ENCODE results near the gene NEXMIF. TPM values are rescaled to one million over a fixed set of nuclear protein-coding genes. Genes with fewer than 3 reads are reported as not detected.
A peak's percentile ranks its signal among the peaks of the same experiment; 100 is the strongest.

NEXMIF gene
- total RNA-seq, 2 experiments from 2014 or later: 0.74 to 1.3 TPM

GRCh38 chrX:74923942-74924448 is 1.3 kb downstream of the NEXMIF start:
- H3K27ac ChIP-seq (ENCODE audit: low read depth in 1 of 2, low read length in 2 of 2): no peak overlapping the region
- ChIA-PET POLR2A (interaction anchor here (1.1 kb wide), 1 partner anchor 309 kb away, joined by 4 read pairs; no protein-coding TSS in a partner anchor), CTCF (no interaction called here)
- peaks cover 0 to 10% of the 10 kb centered on the region in 2 experiments for H3K27me3 ChIP-seq (ENCODE audit: control insufficient read depth in 1 of 2, insufficient read depth in 2 of 2, low read length in 2 of 2)
- H3K4me3 ChIP-seq (ENCODE audit: low read length): peak overlapping the region; percentile 43
- DNase-seq (peak in 6 of 14 experiments; percentile 4 to 32 (median 10)), ATAC-seq (ENCODE audit: poor library complexity) (no peak)
- no peaks in the 10 kb centered on the region for H3K9me3 ChIP-seq (ENCODE audit: control insufficient read depth in 1 of 2, insufficient read depth in 1 of 2, low read length in 2 of 2)
- peaks cover 29% of the 10 kb centered on the region for H3K27me3 Mint-ChIP-seq
- peaks cover 9% of the 10 kb centered on the region for H3K4me1 Mint-ChIP-seq (ENCODE audit: low read depth)
- H3K4me3 Mint-ChIP-seq: peak overlapping the region; percentile 96
- no peak for TF ChIP-seq CTCF (IDR thresholded peaks at IDR 0.05)
- H3K27ac Mint-ChIP-seq: no peak overlapping the region
- peaks cover 2% of the 10 kb centered on the region for H3K4me1 ChIP-seq (ENCODE audit: insufficient read depth, low read length)
- H3K9me3 Mint-ChIP-seq: no peaks in the 10 kb centered on the region
- no peaks in the 10 kb centered on the region for H3K36me3 Mint-ChIP-seq (ENCODE audit: low read depth)
- no peaks in the 10 kb centered on the region for H3K36me3 ChIP-seq (ENCODE audit: insufficient read depth, low read length)
- intact Hi-C loops (cut with DNase I, micrococcal nuclease): no loop called here

- H3K27ac ChIP-seq (ENCODE audit: low read depth in 1 of 2, low read length in 2 of 2): no peak overlapping the region
- no peaks in the 10 kb centered on the region for H3K9me3 ChIP-seq (ENCODE audit: control insufficient read depth in 1 of 2, insufficient read depth in 1 of 2, low read length in 2 of 2)
- ChIA-PET POLR2A (no interaction called here), CTCF (no interaction called here)
- H3K4me1 Mint-ChIP-seq (ENCODE audit: low read depth): peaks cover 9% of the 10 kb centered on the region
- peaks cover 29% of the 10 kb centered on the region for H3K27me3 Mint-ChIP-seq
- H3K4me3 Mint-ChIP-seq: peak overlapping the region; percentile 96
- H3K27me3 ChIP-seq (ENCODE audit: control insufficient read depth in 1 of 2, insufficient read depth in 2 of 2, low read length in 2 of 2): peaks cover 0 to 10% of the 10 kb centered on the region in 2 experiments
- DNase-seq (no peak), ATAC-seq (ENCODE audit: poor library complexity) (no peak)
- peaks cover 2% of the 10 kb centered on the region for H3K4me1 ChIP-seq (ENCODE audit: insufficient read depth, low read length)
- TF ChIP-seq CTCF (IDR thresholded peaks at IDR 0.05): no peak
- no peaks in the 10 kb centered on the region for H3K36me3 ChIP-seq (ENCODE audit: insufficient read depth, low read length)
- H3K9me3 Mint-ChIP-seq: no peaks in the 10 kb centered on the region
- H3K36me3 Mint-ChIP-seq (ENCODE audit: low read depth): no peaks in the 10 kb centered on the region
- H3K27ac Mint-ChIP-seq: no peak overlapping the region
- intact Hi-C loops (cut with DNase I, micrococcal nuclease): no loop called here
- no peak overlapping the region for H3K4me3 ChIP-seq (ENCODE audit: low read length)
Observed at GRCh38 chrX:74922922-74923543, 2.2 kb downstream of the NEXMIF start.

GRCh38 chrX:74911494-74911893 is 13.8 kb downstream of the NEXMIF start:
- H3K27ac Mint-ChIP-seq: no peak overlapping the region
- H3K4me1 ChIP-seq (ENCODE audit: insufficient read depth, low read length): no peaks in the 10 kb centered on the region
- no peak overlapping the region for H3K27ac ChIP-seq (ENCODE audit: low read depth in 1 of 2, low read length in 2 of 2)
- ChIA-PET POLR2A (no interaction called here), CTCF (no interaction called here)
- no peak for ATAC-seq (ENCODE audit: poor library complexity)
- H3K36me3 ChIP-seq (ENCODE audit: insufficient read depth, low read length): no peaks in the 10 kb centered on the region
- no peaks in the 10 kb centered on the region for H3K9me3 Mint-ChIP-seq
- no peak overlapping the region for H3K4me3 ChIP-seq (ENCODE audit: low read length)
- no peaks in the 10 kb centered on the region for H3K36me3 Mint-ChIP-seq (ENCODE audit: low read depth)
- no peak for DNase-seq
- H3K4me1 Mint-ChIP-seq (ENCODE audit: low read depth): no peaks in the 10 kb centered on the region
- no peak for TF ChIP-seq CTCF (IDR thresholded peaks at IDR 0.05)
- H3K27me3 Mint-ChIP-seq: peaks cover 4% of the 10 kb centered on the region
- no peaks in the 10 kb centered on the region for H3K27me3 ChIP-seq (ENCODE audit: control insufficient read depth in 1 of 2, insufficient read depth in 2 of 2, low read length in 2 of 2)
- no peaks in the 10 kb centered on the region for H3K9me3 ChIP-seq (ENCODE audit: control insufficient read depth in 1 of 2, insufficient read depth in 1 of 2, low read length in 2 of 2)
- intact Hi-C loops (cut with DNase I, micrococcal nuclease): no loop called here
- no peak overlapping the region for H3K4me3 Mint-ChIP-seq
